GM12878 (cell line): ENCODE results near the gene FAM199X. TPM values are rescaled to one million over a fixed set of nuclear protein-coding genes. Genes with fewer than 3 reads are reported as not detected.
A peak's percentile ranks its signal among the peaks of the same experiment; 100 is the strongest.

ENCODE experiments used
- ATAC-seq: fragments of 200-7000 bp; cut with Tn5 transposase; 3 replicates; pipeline ENCODE4 v1.9.1; 2020; ENCODE audit warnings: mild to moderate bottlenecking, moderate library complexity
- BruUV-seq: library from RNA; stranded (reverse); fragments of 400-500 nt; replicated peaks from 2 replicates; lab custom pipeline; 2021; lab: Mats Ljungman, UMichigan
- CTCF ChIA-PET: fragments of 300-600 bp; sonication (Branson Sonifier 250); formaldehyde crosslinking; extraction: SDS; loops from one replicate; lab custom pipeline; 2021; ENCODE audit warnings: inconsistent platforms; lab: Yijun Ruan, JAX
- POLR2A ChIA-PET: fragments of 350-600 bp; formaldehyde crosslinking; extraction: SDS; loops from one replicate; lab custom pipeline; 2021; ENCODE audit warnings: inconsistent platforms; lab: Charles Lee
- RAD21 ChIA-PET: fragments of 300-600 bp; sonication (Branson Sonifier 250); formaldehyde crosslinking; loops from one replicate; lab custom pipeline; 2023; ENCODE audit warnings: antibody characterized with exemption; ENCODE audit not compliant: unreplicated experiment; lab: Charles Lee
- SMC1A ChIA-PET: fragments of 300-600 bp; sonication (Branson Sonifier 250); formaldehyde crosslinking; loops from one replicate; lab custom pipeline; 2023; ENCODE audit not compliant: unreplicated experiment, uncharacterized antibody; lab: Charles Lee
- DNase-seq: peaks from one replicate; pipeline ENCODE4 v3.0.0-alpha.2; 2011; ENCODE audit warnings: low read depth, low spot score
- FAIRE-seq: peaks from 3 replicates; lab custom pipeline; 2011; peaks lifted over from hg19 to GRCh38; lab: Jason Lieb, UNC
- H2AFZ ChIP-seq: 2 replicates; pipeline ENCODE4 v1.6.0; 2011; ENCODE audit warnings: low read depth, low read length, control low read depth; ENCODE audit not compliant: control insufficient read depth
- H3K27ac ChIP-seq: 2 replicates; pipeline ENCODE4 v1.5.1; 2011; ENCODE audit warnings: control low read depth; ENCODE audit not compliant: control insufficient read depth, insufficient read depth
- H3K27me3 ChIP-seq, 2 experiments: replicated peaks in 1 of 2; 2 replicates each; pipeline versions ENCODE4 v1.6.0 to v1.6.1; 2011; ENCODE audit warnings: low read length in 1 of 2; ENCODE audit not compliant: control insufficient read depth in 2 of 2, insufficient read depth in 2 of 2
- H3K36me3 ChIP-seq, 2 experiments: 2 replicates each; pipeline ENCODE4 v1.5.1; 2011; ENCODE audit warnings: low read length in 1 of 2; ENCODE audit not compliant: control insufficient read depth in 2 of 2, insufficient read depth in 2 of 2
- H3K4me1 ChIP-seq: 2 replicates; pipeline ENCODE4 v1.6.1; 2011; ENCODE audit warnings: mild to moderate bottlenecking, low read length, moderate library complexity, mixed read lengths; ENCODE audit not compliant: control insufficient read depth, insufficient read depth
- H3K4me2 ChIP-seq: 2 replicates; pipeline ENCODE4 v1.6.0; 2011; ENCODE audit warnings: control low read depth; ENCODE audit not compliant: control insufficient read depth, insufficient read depth
- H3K4me3 ChIP-seq: fragments of 200-600 bp; sonication (generic); 2 replicates; pipeline ENCODE4 v1.5.1; 2016
- H3K79me2 ChIP-seq: 2 replicates; pipeline ENCODE4 v1.6.0; 2011; ENCODE audit warnings: low read length; ENCODE audit not compliant: control insufficient read depth, insufficient read depth
- H3K9ac ChIP-seq: 2 replicates; pipeline ENCODE4 v1.8.0; 2011; ENCODE audit warnings: low read length, control low read depth, mixed read lengths; ENCODE audit not compliant: control insufficient read depth, insufficient read depth
- H3K9me3 ChIP-seq: replicated peaks from 3 replicates; pipeline ENCODE4 v1.5.1; 2011; ENCODE audit warnings: mild to moderate bottlenecking, low read length; ENCODE audit not compliant: control insufficient read depth, insufficient read depth
- H4K20me1 ChIP-seq: 2 replicates; pipeline ENCODE4 v1.6.0; 2011; ENCODE audit not compliant: control insufficient read depth, insufficient read depth
- NFIC ChIP-seq: IDR thresholded peaks from 2 replicates; pipeline ENCODE4 v1.6.1; 2012; ENCODE audit warnings: low read depth, mild to moderate bottlenecking, inconsistent platforms, low read length, moderate library complexity
- TAF1 ChIP-seq: IDR thresholded peaks from 2 replicates; pipeline ENCODE4 v1.6.1; 2011; ENCODE audit warnings: mild to moderate bottlenecking, low read depth, low read length, borderline replicate concordance
- ZNF384 ChIP-seq: IDR thresholded peaks from 2 replicates; pipeline ENCODE4 v1.6.1; 2012; ENCODE audit warnings: low read depth, mild to moderate bottlenecking, low read length, improper control_type of control experiment, borderline replicate concordance
- WGBS: methylation state at CpG from one replicate; pipeline ENCODE4 v1.1.6; 2016; ENCODE audit warnings: low lambda C conversion rate; ENCODE audit not compliant: insufficient replicate concordance, insufficient coverage; ENCODE audit errors: missing lambda C conversion rate; 5-methylcytosine and 5-hydroxymethylcytosine counted together
- in situ Hi-C: fragments of 300-500 bp; cut with MboI; formaldehyde crosslinking; loops from 9 replicates; pipeline ENCODE4 v1.14.3; 2018; ENCODE audit warnings: mixed read lengths
- intact Hi-C: fragments of 100-400 bp; cut with micrococcal nuclease; formaldehyde crosslinking; loops from one replicate; pipeline ENCODE4 v1.14.2; 2022; ENCODE audit not compliant: unreplicated experiment
- polyA plus RNA-seq, 11 experiments: library from polyadenylated mRNA; depleted of rRNA in 4 of 11; unstranded in 6 of 11; stranded (reverse) in 5 of 11; fragments of >200 nt; fragmentation: Nextera tagmentation in 4 of 11; fragmentation: Illumina TruSeq in 1 of 11; extraction: Ambion mirVana in 4 of 11; extraction: Trizol in 1 of 11; gene quantifications; 1 replicate in 1 of 11; 2 replicates in 10 of 11; pipeline versions ENCODE4 v1.2.1 to v1.2.3, GENCODE V29; 2011 to 2016; ENCODE audit warnings: inconsistent platforms in 2 of 11, missing spikeins in 2 of 11, low read depth in 1 of 11
- total RNA-seq, 4 experiments: library from RNA; depleted of rRNA in 3 of 4; stranded (reverse); fragments of >200 nt in 3 of 4; fragmentation: Illumina TruSeq in 1 of 4; extraction: Trizol in 1 of 4; gene quantifications; 2 replicates each; pipeline versions ENCODE4 v1.2.1 to v1.2.3, GENCODE V29; 2013 to 2021
- TF ChIP-seq, protein P1 (sequence below): IDR thresholded peaks from 2 replicates; pipeline ENCODE4 v1.6.1; 2012; ENCODE audit warnings: improper control_type of control experiment, low read depth, low read length; ENCODE audit not compliant: insufficient replicate concordance
- TF ChIP-seq, protein P2 (sequence below): fragments of 450-650 bp; formaldehyde crosslinking; IDR thresholded peaks from 2 replicates; pipeline ENCODE4 v1.4.0; 2020; ENCODE audit warnings: mild to moderate bottlenecking, moderate library complexity

The FAM199X gene
- total and polyA plus RNA-seq, 10 of the 15 experiments (the other 5 are each of a cell fraction or from before 2014, with no cell fraction given) = 2.4 to 10.9 (median 9.1) TPM

DNA sequence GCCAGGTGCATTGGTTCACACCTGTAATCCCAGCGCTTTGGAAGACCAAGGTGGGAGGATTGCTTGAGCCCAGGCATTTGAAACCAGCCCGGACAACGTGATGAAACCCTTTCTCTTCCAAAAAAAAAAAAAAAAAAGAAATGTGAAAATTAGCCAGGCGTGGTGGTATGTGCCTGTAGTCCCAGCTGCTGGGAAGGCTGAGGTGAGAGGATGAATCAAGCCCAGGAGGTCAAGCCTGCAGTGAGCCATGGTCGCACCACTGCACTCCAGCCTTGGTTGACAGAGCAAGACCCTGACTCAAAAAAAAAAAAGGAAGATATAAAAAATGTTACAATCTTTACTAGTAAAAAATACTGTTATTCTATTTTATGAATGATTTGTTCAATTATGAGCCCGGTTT is 5.9 kb downstream of the FAM199X start:
- CTCF ChIA-PET = interaction anchor here (1.5 kb wide), 1 partner anchor 24 kb away, joined by 4 read pairs; no protein-coding TSS in a partner anchor

DNA sequence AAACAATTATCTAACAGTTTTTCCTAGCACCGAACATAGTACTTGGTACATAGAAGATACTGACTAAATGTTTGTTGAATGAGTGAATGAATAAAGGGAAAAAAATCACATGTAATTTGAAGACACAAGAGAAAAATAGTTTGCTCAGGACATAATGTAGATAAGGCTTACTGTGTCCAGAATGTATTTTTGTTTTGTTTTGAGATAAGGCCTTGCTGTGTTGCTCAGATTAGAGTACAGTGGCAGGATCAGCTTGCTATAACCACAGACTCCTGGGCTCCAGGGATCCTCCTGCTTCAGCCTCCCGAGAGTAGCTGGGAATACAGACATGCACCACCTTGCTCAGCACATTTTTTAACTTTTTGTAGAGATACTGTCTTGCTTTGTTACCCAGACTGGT is 6.5 kb downstream of the FAM199X start:
- H3K27ac ChIP-seq = no peak overlapping the region
- no peak overlapping the region for H2AFZ ChIP-seq
- H3K36me3 ChIP-seq = no peaks in the 10 kb centered on the region; a peak in 1 of 4 replicates
- no peaks in the 10 kb centered on the region for H3K9me3 ChIP-seq
- H3K4me1 ChIP-seq = no peaks in the 10 kb centered on the region
- no peak for ATAC-seq
- DNase-seq = no peak
- no peak overlapping the region for H3K9ac ChIP-seq
- intact Hi-C loops = no loop called here
- ChIA-PET SMC1A (interaction anchor here (1.3 kb wide), 1 partner anchor 16 kb away, joined by 3 read pairs; the partner anchor contains the start of gene SLC25A53), RAD21 (no interaction called here), POLR2A (no interaction called here), CTCF (interaction anchor here (1.5 kb wide), 1 partner anchor 23 kb away, joined by 4 read pairs; no protein-coding TSS in a partner anchor)
- TF ChIP-seq, protein P1, sequence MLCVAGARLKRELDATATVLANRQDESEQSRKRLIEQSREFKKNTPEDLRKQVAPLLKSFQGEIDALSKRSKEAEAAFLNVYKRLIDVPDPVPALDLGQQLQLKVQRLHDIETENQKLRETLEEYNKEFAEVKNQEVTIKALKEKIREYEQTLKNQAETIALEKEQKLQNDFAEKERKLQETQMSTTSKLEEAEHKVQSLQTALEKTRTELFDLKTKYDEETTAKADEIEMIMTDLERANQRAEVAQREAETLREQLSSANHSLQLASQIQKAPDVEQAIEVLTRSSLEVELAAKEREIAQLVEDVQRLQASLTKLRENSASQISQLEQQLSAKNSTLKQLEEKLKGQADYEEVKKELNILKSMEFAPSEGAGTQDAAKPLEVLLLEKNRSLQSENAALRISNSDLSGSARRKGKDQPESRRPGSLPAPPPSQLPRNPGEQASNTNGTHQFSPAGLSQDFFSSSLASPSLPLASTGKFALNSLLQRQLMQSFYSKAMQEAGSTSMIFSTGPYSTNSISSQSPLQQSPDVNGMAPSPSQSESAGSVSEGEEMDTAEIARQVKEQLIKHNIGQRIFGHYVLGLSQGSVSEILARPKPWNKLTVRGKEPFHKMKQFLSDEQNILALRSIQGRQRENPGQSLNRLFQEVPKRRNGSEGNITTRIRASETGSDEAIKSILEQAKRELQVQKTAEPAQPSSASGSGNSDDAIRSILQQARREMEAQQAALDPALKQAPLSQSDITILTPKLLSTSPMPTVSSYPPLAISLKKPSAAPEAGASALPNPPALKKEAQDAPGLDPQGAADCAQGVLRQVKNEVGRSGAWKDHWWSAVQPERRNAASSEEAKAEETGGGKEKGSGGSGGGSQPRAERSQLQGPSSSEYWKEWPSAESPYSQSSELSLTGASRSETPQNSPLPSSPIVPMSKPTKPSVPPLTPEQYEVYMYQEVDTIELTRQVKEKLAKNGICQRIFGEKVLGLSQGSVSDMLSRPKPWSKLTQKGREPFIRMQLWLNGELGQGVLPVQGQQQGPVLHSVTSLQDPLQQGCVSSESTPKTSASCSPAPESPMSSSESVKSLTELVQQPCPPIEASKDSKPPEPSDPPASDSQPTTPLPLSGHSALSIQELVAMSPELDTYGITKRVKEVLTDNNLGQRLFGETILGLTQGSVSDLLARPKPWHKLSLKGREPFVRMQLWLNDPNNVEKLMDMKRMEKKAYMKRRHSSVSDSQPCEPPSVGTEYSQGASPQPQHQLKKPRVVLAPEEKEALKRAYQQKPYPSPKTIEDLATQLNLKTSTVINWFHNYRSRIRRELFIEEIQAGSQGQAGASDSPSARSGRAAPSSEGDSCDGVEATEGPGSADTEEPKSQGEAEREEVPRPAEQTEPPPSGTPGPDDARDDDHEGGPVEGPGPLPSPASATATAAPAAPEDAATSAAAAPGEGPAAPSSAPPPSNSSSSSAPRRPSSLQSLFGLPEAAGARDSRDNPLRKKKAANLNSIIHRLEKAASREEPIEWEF = no peak
- TF ChIP-seq TAF1 = no peak
- TF ChIP-seq, protein P2, sequence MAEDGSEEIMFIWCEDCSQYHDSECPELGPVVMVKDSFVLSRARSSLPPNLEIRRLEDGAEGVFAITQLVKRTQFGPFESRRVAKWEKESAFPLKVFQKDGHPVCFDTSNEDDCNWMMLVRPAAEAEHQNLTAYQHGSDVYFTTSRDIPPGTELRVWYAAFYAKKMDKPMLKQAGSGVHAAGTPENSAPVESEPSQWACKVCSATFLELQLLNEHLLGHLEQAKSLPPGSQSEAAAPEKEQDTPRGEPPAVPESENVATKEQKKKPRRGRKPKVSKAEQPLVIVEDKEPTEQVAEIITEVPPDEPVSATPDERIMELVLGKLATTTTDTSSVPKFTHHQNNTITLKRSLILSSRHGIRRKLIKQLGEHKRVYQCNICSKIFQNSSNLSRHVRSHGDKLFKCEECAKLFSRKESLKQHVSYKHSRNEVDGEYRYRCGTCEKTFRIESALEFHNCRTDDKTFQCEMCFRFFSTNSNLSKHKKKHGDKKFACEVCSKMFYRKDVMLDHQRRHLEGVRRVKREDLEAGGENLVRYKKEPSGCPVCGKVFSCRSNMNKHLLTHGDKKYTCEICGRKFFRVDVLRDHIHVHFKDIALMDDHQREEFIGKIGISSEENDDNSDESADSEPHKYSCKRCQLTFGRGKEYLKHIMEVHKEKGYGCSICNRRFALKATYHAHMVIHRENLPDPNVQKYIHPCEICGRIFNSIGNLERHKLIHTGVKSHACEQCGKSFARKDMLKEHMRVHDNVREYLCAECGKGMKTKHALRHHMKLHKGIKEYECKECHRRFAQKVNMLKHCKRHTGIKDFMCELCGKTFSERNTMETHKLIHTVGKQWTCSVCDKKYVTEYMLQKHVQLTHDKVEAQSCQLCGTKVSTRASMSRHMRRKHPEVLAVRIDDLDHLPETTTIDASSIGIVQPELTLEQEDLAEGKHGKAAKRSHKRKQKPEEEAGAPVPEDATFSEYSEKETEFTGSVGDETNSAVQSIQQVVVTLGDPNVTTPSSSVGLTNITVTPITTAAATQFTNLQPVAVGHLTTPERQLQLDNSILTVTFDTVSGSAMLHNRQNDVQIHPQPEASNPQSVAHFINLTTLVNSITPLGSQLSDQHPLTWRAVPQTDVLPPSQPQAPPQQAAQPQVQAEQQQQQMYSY = no peak
- H3K27me3 ChIP-seq = no peaks in the 10 kb centered on the region
- H3K4me3 ChIP-seq = no peak overlapping the region
- 37% methylated on average over 2 of the region's 2 CpGs for WGBS
- BruUV-seq = no TSS peak
- H3K79me2 ChIP-seq = peaks cover 8% of the 10 kb centered on the region
- peak; percentile 71 for FAIRE-seq
- no peak overlapping the region for H3K4me2 ChIP-seq
- in situ Hi-C loops = no loop called here
- no peaks in the 10 kb centered on the region for H4K20me1 ChIP-seq

More for the DNA sequence above, 5.9 kb downstream of the FAM199X start:
- H3K9me3 ChIP-seq = no peaks in the 10 kb centered on the region
- no peaks in the 10 kb centered on the region; a peak in 1 of 4 replicates for H3K36me3 ChIP-seq
- no peak overlapping the region for H2AFZ ChIP-seq
- no peak overlapping the region for H3K27ac ChIP-seq
- no peak for TF ChIP-seq NFIC
- TF ChIP-seq ZNF384 = 0 out of 2 replicates have a peak, but pooled peaks have one; percentile 9
- no peaks in the 10 kb centered on the region for H4K20me1 ChIP-seq
- H3K9ac ChIP-seq = no peak overlapping the region
- peaks cover 14% of the 10 kb centered on the region for H3K79me2 ChIP-seq
- ChIA-PET POLR2A (no interaction called here), RAD21 (no interaction called here), SMC1A (no interaction called here)
- 47% methylated on average over 4 of the region's 6 CpGs for WGBS
- H3K4me3 ChIP-seq = no peak overlapping the region
- H3K4me2 ChIP-seq = no peak overlapping the region
- intact Hi-C loops (no loop called here), in situ Hi-C loops (no loop called here)
- no TSS peak for BruUV-seq
- no peaks in the 10 kb centered on the region for H3K27me3 ChIP-seq
- ATAC-seq (peak; percentile 42), FAIRE-seq (no peak), DNase-seq (no peak)
- H3K4me1 ChIP-seq = no peaks in the 10 kb centered on the region
